Inflammatory macrophage treated with lipopolysaccharide for 4 hours (primary cell): Measurements from ENCODE around the gene LRRC73.
"Not testable (repeated sequence)": the region's sequence is repeated elsewhere in the genome, so short reads cannot be mapped to it uniquely, and the experiment has no call there.

Experiments
- DNase-seq: peaks from one replicate; pipeline ENCODE4 v3.0.0-alpha.2; 2020

The LRRC73 gene

GRCh38 chr6:43509984-43510826 is at the start of gene LRRC73:
TSS of gene LRRC73 (minus strand) at chr6:43510346. CDS start at chr6:43509785, 561 bp downstream.
- DNase-seq: peak; percentile 78

GRCh38 chr6:43559328-43559727 is 49.2 kb upstream of the LRRC73 start:
- DNase-seq: no peak

- DNase-seq: not testable (repeated sequence)
Measured at GRCh38 chr6:43557620-43558019, 47.5 kb upstream of the LRRC73 start.

GRCh38 chr6:43547222-43547621 is 37.1 kb upstream of the LRRC73 start:
- peak; percentile 47 for DNase-seq

GRCh38 chr6:43544461-43544860 is 34.3 kb upstream of the LRRC73 start:
- no peak for DNase-seq

GRCh38 chr6:43541774-43542471 is 31.8 kb upstream of the LRRC73 start:
- no peak for DNase-seq

GRCh38 chr6:43540507-43540906 is 30.4 kb upstream of the LRRC73 start:
- no peak for DNase-seq

GRCh38 chr6:43539409-43539808 is 29.3 kb upstream of the LRRC73 start:
- DNase-seq: not testable (repeated sequence)

- not testable (repeated sequence) for DNase-seq
Measured at GRCh38 chr6:43538986-43539385, 28.8 kb upstream of the LRRC73 start.

- DNase-seq: no peak
Measured at GRCh38 chr6:43532201-43532600, 22.1 kb upstream of the LRRC73 start.

GRCh38 chr6:43524483-43524961 is 14.4 kb upstream of the LRRC73 start:
- no peak for DNase-seq

- DNase-seq: no peak
Measured at GRCh38 chr6:43523284-43523683, 13.1 kb upstream of the LRRC73 start.

GRCh38 chr6:43522547-43523261 is 12.6 kb upstream of the LRRC73 start:
- DNase-seq: no peak

- no peak for DNase-seq
Measured at GRCh38 chr6:43521836-43522235, 11.7 kb upstream of the LRRC73 start.

- no peak for DNase-seq
Measured at GRCh38 chr6:43520097-43520496, 10.0 kb upstream of the LRRC73 start.

- DNase-seq: no peak
Measured at GRCh38 chr6:43517505-43518357, 7.6 kb upstream of the LRRC73 start.

GRCh38 chr6:43516697-43517504 is 6.8 kb upstream of the LRRC73 start, which contains the start of the genes POLR1C and YIPF3:
TSS of gene POLR1C (plus strand) at chr6:43517089. CDS start at chr6:43517110, 21 bp downstream.
TSS of gene YIPF3 (minus strand) at chr6:43516926. CDS start at chr6:43516807, 119 bp downstream.
- DNase-seq: peak; percentile 99

- no peak for DNase-seq
Measured at GRCh38 chr6:43516367-43516696, 6.2 kb upstream of the LRRC73 start.

GRCh38 chr6:43515808-43516207 is 5.7 kb upstream of the LRRC73 start:
- DNase-seq: no peak

GRCh38 chr6:43511824-43512415 is 1.8 kb upstream of the LRRC73 start:
- DNase-seq: no peak

GRCh38 chr6:43510827-43511163 is 649 bp upstream of the LRRC73 start:
- DNase-seq: no peak
